HUDEP-2 (cell line): ENCODE measurements around the gene ADRA1B.

Source experiments
- DNase-seq, 76 experiments: peaks; one replicate each; lab custom pipeline; 2025; ENCODE audit not compliant: unreplicated experiment in 76 of 76; lab: John Stamatoyannopoulos, UW

Gene ADRA1B

DNA sequence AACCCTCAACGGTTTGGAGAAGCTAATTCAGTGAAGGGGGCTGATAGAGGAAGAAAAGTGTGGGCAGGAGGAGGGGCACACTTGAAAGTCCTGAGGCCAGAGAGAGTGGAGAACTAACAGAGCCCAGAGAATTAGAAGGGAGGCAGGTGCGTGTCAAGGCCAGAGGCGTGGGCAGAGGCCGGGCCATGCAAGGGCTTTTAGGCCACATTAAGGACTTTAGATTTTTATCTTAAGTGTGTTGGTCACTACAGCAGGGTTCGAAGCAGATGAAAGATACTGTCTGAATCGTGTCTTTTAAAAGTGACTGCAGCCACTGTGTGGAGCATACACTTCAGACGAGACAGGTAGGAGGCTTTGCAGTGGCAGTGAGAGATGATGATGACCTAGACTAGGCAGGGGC is 6.7 kb downstream of the ADRA1B start:
- no peak for DNase-seq

DNA sequence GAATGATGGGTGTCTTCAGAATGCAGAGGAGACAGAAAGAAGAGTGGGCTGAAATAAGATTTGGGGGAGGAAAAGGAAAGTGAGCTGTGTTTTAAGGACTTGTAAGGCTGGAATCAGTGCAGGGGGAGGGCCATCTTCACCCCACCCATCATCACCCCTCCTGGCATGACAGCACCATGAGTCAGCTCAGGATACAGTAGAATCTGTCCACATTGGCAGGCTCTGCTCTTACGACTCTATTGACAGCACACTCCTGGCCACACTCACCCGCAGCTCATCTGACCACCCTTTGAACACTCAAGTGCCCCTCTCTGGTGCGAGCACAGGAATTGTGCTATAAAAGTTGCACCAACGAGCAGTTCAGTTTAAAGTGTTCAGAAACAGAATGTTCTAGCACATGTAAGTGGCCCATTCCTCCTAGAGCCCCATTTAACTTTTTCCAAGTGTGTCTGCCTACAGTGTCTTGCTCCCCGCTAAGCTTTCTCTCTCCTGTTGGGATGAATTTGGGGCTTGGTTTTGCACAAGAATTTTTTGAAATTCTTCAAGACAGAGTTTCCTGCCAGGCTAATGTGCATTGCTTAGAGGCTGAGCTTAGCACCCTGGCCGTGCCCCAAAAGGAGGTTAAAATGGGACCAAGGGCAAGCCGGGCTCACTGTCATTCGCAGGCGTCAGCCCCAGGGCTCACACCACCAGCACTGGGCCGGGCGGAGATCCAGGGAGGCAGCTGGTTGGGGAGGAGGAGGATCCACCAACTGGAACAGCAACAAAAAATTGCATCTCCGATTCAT is 12.0 kb downstream of the ADRA1B start:
- no peak for DNase-seq

DNA sequence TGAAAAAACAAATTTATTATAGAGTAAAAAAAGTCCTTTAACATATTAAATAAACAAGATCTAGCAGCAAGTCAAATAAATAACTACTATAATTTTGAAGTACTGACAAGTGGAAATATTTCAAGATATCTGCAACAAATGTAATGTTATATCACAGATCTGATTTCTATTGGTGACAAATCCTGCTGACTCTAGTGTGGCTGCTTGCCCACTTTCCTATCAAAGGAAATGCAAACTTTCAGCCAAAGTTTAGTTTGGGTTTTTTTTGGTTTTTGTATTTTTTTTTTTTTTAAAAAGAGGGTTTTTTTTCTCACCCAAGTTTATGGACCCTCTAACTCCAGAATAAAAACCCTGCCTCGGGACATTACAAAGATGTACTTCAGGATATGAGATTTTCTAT is 12.9 kb downstream of the ADRA1B start:
- DNase-seq = no peak

DNA sequence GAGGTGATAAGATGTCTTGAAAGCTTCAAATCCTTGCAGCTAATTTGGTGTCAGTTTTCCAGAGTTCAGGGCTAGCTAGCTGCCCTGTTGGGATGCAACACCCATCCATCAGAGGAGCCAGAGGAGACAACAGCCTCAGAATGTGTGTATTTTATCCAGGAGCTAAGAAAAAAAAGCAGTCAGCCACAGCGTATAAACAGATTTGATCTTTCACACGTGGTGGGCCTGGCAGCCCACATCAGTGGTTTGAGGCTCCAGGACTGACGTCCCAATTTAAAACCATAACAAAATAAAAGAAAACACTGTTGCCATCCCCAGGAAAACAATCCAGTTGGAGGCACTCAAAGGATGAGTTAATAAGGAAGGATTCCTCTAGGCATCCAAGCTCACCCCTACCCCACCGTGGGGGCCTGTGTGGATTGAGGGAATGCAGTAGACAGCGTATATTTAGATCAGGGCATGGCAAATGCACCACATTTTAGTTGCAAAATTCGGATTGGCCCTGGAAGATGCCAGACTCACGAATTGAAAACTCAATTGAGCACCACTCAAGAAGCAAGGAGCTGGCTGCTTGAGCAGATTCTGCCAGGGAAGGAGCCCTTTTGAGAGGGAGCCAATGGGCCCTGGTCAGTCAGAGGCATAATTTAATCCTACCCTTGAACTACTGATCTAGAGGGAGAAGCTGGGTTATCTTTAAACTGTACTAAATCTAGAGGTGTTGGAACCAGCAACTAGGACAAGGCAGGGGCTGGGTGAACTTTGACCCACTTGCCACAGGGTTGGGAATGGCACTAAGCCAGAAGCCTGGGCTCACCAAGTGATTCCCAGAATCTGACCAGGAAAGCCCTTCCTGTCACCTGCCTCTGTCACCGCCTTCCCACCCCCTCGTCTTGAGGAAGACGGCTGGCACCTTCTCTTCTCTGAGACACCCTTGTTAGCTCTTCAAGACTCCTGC is 17.5 kb downstream of the ADRA1B start:
- DNase-seq = no peak

DNA sequence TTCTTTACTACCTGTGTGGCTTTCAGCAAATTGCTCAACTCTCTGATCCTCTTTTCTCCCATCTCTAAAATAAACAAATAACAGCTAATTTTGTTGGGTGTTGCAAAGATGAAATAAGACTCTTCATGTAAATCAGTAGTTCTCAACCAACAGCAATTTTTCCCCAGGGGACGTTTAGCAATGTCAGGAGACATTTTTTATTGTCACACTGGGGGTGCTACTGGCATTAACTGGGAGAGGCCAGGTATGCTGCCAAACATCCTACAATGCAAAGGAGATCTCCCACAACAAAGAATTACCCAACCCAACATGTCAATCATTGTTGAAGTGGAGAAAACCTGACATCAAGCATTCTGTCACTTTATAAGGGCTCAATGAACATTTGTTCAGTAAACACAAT is 19.7 kb downstream of the ADRA1B start:
- no peak for DNase-seq

DNA sequence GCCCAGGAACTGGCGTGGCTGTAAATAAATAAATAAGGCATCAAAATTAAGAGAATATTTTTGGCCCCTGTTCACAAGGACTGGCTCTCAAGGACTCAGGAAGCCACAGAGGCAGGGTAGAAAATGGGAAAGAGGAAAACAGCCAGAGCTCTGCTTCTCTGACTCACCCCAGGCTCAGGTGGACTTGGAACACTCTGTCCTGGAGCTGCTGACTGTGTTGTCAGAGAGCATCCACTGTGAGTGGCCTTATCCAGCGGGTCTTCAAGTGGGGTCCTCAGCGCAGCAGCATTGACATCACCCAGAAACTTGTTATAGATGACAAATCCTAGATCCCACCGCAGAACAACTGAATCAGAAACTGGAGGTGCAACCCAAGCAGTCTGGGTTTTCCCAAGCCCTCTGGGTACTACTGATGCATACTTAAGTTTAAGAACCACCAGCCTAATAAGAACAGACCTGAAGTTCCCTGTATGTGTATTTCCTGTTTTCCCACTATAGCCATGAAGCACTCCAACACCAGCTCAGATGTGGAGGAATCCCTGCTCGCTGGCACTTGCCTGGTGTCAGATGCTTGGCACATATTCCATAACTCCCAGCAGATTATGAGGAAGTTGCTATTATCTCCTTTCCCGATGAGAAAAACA is 20.5 kb downstream of the ADRA1B start:
- DNase-seq = no peak

DNA sequence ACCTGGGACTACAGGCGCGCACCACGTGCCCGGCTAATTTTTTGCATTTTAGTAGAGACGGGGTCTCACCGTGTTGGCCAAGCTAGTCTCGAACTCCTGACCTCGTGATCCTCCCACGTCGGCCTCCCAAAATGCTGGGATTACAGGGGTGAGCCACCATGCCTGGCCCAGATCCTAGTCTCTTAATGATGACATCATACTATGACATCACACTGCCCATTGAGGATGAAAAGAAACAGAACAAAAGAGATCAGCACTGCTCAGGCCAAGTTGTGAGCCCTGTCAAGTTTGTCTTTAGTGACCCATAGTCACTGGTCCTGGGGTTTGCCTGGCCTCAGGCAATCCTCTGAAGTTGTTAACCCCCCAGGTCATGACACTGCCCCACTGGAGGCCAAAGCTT is 21.3 kb downstream of the ADRA1B start:
- DNase-seq = no peak

DNA sequence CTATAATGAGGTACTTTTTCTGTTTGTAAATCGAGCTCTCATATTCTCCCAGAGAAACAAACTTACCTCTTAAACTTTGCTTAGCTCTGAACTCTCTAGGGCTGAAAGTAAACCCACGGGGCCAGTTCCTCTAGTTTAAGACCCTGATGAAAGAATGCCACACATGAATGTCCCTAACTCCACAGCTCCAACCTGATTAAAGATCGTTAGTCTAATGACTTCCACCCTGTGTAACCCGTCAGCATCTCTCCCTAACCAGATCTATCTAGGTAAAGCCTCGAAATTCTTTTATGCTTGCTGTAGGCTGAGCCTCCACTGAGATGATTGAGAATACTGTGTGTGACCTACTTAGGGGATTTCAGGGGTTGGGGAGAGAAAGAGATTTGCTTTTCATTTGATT is 27.0 kb downstream of the ADRA1B start:
- no peak for DNase-seq

DNA sequence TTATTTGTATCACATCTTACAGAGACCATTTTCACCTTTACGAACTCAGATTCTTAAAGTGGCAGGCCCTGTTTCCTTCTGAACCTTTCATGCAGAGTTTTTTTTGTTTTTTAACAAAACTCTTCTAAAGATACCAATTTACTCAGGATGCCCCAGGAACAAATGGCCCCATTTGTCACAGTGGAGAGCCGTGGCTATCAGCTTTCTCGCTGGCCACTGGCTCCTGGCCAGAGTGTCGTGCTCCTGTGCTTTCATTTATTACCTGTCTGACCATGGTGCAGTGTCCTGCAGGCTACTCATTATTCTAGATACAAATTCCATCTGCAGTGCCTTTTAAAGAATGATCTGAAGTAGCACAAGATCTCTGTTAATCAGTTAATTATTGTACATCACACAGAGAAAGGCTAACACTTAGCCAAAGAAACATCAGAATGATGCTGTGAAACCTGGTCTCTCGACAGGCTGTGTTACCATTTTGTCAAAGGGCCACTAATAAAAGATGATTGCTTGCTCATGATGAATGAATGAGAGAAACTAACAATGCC is 27.8 kb downstream of the ADRA1B start:
- DNase-seq = no peak

DNA sequence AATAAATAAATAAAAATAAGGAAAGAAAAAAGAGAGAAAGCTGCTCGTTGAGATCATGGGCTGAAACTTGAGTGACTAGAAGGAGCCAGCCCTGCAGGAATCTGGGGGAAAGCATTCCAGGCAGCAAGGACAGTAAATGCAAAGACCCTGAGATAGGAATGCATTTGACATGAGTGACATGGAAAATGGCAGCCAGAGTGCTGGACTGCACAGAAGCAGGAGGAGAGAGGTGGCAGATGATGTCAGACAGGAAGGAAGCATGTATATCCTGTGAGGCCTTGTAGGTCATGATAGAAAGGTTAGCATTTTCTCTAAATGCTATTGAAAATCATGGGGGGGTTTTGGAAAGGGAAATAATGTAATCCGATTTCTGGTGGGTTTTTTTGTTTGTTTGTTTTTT is 29.1 kb downstream of the ADRA1B start:
- DNase-seq = no peak

DNA sequence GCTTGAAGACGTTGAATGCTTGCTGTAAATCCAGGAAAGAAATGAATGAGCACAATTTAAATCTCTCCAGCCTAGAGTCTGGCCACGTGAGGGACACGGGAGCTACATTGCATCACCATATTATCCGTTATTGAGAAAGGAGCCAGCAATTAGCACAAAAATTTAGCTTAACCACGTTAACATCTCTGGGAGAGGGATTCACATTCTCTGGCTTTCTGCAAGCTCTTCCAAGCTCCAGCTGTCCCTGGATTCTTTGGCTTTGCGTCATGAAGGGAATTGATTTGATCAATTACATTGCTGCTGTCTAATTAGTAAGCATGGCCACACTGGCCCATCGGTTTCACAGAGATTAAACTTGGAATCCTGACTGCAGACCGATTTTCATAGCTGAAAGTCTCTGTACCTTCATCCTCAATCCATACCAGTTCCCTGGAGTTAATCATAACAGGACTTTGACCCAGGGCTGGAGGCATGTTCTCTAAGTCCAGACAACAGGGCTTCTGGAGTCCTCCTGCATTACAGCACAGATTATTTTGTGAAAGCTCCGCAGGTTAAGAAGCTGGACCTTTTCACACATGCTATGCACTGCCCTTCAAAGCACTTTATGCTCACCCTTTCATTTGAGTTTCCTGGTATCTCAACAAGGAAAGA is 31.6 kb downstream of the ADRA1B start:
- no peak for DNase-seq

DNA sequence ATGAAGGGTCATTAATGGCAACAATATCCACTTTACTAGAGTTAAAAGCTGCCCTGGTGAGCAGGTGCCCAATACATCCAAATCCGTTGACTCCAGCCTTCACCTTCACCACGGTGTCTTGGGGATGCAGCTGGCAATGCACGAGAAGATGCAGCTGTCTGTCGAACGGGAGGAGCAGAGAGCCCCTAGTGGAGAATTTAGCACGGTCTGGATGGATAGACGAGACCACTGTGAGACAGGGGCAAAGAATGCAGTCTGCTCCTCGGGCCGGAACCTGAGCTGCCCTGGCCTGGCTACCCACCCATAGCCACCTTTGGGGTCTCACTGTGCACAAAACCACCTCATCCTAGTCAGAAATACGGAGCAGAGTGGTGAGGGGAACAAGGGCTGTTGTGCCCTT is 35.1 kb downstream of the ADRA1B start:
- DNase-seq = peak in 3 of 76 experiments; percentile 3 to 8 (median 8)

DNA sequence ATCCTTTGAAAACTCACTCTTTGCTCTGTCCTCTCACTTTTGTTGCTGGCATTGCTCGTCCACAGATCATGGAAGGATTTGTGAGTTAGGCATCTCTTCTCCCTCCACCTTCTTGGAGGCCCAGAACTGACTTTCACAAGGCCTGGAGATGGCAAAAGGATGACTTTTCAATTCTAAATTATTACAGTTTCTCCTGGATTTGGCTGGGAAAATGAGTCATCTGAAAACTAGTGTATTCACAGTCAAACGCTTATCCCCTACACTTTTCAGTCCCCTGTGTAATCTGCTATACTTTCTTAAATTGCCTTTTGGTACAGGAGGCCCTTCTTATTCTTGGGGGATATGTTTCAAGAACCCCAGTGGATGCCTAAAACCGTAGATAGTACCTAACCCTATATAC is 35.6 kb downstream of the ADRA1B start:
- DNase-seq = no peak

DNA sequence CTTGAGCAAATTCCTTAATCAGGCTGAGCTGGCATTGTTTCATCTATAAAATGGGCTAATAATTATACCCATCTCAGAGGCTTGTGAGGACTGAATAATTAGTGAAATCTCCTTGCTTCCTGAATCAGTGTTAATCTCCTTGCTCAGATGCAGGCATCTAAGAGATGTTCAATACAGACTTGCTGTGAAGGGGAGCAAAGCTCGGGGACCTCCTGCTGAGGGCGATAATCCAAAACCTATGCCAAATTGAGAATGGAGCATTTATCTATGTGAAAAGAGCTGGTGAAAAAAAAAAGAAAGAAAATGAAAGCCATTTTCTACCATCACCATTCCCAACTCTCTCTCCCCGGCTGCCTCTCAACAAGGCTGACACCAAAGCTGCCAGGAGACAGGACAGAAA is 37.3 kb downstream of the ADRA1B start:
- no peak for DNase-seq

DNA sequence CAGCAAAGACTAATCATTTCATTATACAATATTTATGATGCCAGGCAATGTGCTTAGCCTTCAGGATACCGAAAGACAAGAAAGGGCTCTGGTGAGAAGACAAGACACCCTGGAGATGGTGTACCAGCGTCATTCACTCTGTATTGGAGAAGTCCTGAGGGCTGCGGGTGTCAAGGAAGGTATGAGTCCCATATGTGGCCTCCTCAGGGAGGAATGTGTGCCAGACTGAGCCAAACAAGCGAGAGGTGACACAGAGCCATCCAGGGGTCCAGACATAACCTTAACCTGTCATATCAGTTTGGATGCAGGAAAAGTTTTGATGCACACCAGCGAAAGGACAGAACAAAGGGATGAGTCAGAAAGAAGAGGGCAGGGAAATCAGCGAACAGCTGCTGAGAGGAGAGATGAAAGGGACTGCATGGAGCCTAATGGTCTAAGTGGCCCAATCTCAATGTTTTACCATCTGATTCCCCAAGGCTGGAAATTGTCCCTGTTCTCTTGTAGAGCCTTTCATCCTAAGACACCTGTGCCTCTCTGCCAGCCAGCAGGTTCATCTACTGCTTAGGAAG is 38.9 kb downstream of the ADRA1B start:
- no peak for DNase-seq

DNA sequence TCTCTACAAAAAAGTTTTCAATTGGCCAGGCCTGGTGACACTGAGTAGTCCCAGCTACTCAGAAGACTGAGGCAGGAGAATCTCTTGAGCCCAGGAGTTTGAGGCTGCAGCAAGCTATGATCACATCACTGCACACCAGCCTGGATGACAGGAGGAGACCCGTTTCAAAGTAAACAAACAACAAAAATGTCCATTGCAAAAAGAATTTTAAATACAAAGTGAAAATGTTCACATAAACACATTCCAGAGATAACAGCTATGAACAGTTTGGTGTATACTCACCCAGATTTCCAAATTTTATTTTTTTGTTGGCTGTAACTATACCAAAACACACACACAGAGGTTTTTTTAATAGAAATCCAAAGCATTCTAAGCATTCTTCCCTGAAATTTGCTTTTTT is 39.8 kb downstream of the ADRA1B start:
- no peak for DNase-seq

DNA sequence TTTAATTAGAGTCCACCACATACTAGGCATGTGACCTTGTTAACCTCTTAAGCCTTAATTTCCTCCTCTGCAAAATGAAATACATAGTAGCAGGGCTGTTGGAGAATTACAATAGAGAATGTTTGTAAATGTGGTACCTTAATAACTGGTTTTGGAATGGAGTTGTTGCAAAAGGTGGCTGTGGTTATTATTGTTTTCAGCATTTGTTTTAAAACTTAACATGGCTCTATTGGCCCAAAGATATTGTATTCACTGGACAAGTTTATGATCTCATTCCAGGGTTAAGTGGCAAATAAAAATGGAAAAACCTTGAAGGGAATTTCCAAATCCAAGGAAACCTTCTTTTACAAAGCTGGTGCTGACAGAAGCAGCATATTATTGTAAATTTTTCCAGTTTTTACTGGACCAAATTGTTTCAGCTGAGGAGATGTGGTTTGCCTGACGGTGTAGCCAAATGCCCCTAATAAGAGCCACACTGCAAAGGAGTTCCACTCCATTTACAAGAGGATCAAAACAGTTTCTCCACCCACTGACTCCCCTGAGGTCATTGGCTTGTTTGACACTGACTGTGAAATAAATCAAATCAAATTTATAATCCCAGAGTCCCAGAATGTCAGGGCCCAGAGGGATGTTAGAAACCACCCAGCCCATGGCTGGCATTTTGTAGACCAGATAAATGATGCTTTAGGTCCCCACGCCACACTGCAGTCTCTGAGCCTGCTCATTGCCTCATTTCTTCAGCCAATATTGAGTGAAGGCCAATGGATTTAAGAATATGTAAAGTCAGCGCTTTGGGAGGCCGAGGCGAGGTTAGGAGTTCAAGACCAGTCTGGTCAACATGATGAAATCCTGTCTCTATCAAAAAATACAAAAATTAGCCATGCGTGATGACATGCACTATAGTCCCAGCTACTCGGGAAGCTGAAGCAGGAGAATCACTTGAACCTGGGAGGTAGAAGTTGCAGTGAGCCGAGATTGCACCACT is 45.2 kb downstream of the ADRA1B start:
- no peak for DNase-seq

DNA sequence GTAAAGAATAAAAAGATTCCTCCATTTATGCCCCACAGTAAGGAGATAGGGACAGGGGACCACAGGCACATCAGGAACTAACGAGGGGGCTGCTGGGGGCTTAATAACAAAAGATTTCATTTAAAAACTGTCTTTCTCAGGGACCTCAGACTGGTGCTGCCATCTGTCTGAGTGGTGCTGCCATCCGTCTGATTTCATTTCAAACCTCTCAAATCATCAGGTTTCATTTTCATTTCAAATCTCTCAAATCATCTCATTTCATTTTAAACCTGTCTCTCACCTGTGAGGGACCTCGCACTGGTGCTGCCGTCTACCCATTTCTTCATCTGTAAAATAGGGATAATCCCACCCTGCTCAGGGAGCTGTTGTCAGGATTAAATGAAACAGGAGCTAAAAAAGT is 45.9 kb downstream of the ADRA1B start:
- no peak for DNase-seq

DNA sequence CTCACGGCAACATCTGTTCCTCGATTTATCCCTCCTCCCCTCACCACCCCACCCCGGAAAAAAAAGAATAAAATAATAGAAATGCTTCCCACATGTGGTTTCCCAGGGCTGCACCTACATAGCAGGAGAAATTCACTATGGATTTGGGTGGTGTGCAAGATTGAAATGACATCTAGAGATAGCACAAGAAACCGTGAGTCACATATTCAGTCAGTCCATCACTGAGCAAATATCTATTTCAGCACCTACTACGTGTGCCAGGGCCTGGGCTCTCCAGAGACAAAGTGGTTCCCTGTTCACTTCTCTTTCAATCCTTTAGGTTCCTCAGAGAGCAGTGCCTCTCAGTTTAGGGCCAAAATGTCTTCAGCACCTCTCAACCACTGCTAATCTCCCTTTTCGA is 47.7 kb downstream of the ADRA1B start:
- DNase-seq = no peak
